Stomach (tissue), 4 donors: ENCODE results near the gene PRC1.

Experiments used
- EP300 ChIP-seq: sonication (generic); formaldehyde crosslinking; IDR thresholded peaks from one replicate; pipeline ENCODE4 v1.6.1; 2017; ENCODE audit warnings: antibody characterized with exemption
- POLR2A ChIP-seq, 4 donors: fragments of 450-650 bp; IDR thresholded peaks; one replicate each; pipeline ENCODE4 v1.6.1; 2016; ENCODE audit warnings: antibody characterized with exemption in 4 of 4, control low read depth in 2 of 4, mild to moderate bottlenecking in 1 of 4, moderate library complexity in 1 of 4
- POLR2AphosphoS5 ChIP-seq, 3 donors: sonication (generic); formaldehyde crosslinking; IDR thresholded peaks; one replicate each; pipeline ENCODE4 v1.6.1; 2016; ENCODE audit warnings: antibody characterized with exemption in 3 of 3
- TF ChIP-seq, protein P1 (sequence below), 7 experiments: fragments of 450-650 bp in 4 of 7; fragments of 200-600 bp in 3 of 7; sonication (generic) in 3 of 7; IDR thresholded peaks; one replicate each; pipeline ENCODE4 v1.5.1; 2016 to 2019; ENCODE audit warnings: antibody characterized with exemption in 7 of 7, control low read depth in 2 of 7, mild to moderate bottlenecking in 1 of 7

DNA sequence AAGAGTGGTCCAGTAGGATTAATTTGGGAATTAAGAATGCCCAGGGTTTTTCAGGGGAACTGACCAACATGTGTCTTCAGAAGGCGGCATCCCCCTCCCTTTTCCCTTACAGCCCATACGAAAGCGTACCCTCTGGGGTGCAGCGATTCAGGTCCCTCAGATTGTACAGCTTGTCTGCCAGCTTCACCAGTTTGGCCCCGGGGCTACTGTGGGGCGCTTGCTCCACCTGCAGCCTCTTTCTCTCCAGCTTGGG lies 62.8 kb downstream of the PRC1 start:
- TF ChIP-seq POLR2A (IDR thresholded peaks at IDR 0.05), result no peak
- TF ChIP-seq, protein P1, sequence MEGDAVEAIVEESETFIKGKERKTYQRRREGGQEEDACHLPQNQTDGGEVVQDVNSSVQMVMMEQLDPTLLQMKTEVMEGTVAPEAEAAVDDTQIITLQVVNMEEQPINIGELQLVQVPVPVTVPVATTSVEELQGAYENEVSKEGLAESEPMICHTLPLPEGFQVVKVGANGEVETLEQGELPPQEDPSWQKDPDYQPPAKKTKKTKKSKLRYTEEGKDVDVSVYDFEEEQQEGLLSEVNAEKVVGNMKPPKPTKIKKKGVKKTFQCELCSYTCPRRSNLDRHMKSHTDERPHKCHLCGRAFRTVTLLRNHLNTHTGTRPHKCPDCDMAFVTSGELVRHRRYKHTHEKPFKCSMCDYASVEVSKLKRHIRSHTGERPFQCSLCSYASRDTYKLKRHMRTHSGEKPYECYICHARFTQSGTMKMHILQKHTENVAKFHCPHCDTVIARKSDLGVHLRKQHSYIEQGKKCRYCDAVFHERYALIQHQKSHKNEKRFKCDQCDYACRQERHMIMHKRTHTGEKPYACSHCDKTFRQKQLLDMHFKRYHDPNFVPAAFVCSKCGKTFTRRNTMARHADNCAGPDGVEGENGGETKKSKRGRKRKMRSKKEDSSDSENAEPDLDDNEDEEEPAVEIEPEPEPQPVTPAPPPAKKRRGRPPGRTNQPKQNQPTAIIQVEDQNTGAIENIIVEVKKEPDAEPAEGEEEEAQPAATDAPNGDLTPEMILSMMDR (IDR thresholded peaks at IDR 0.05), result peak in 1 of 7 experiments; percentile 33
- no peak for TF ChIP-seq POLR2AphosphoS5 (IDR thresholded peaks at IDR 0.05)
- no peak for TF ChIP-seq EP300
